Measurements from ENCODE around the gene OR2C1.

- TF ChIP-seq YY1 (IDR thresholded peaks at IDR 0.05; ENCODE audit: insufficient read depth, insufficient read length) (no peak), ZNF274 (IDR thresholded peaks at IDR 0.05; ENCODE audit: low read depth, low read length) (no peak), SUZ12 (IDR thresholded peaks at IDR 0.05; ENCODE audit: extremely low read depth, insufficient read depth, insufficient read length) (no peak)
Measured at GRCh38 chr16:3364774-3365427, 9.2 kb downstream of the OR2C1 start.

All from NT2/D1 (cell line).